HepG2 (cell line): ENCODE measurements around the gene FFAR4. TPM values are rescaled to one million over a fixed set of nuclear protein-coding genes. Genes with fewer than 3 reads are reported as not detected.
A peak's percentile ranks its signal among the peaks of the same experiment; 100 is the strongest.

ENCODE experiments used
- ATAC-seq: fragments of 200-7000 bp; cut with Tn5 transposase; 3 replicates; pipeline ENCODE4 v1.9.1; 2020; ENCODE audit warnings: mild to moderate bottlenecking, moderate library complexity
- BruUV-seq: library from RNA; stranded (reverse); fragments of 400-500 nt; replicated peaks from 2 replicates; lab custom pipeline; 2021; lab: Mats Ljungman, UMichigan
- CTCF ChIA-PET: fragments of 300-600 bp; formaldehyde crosslinking; extraction: SDS; loops from one replicate; lab custom pipeline; 2021; ENCODE audit warnings: low total read pairs, inconsistent platforms, low intra/inter-chr PET ratio; lab: Yijun Ruan, JAX
- POLR2A ChIA-PET: fragments of 350-600 bp; sonication (Branson Sonifier 250); formaldehyde crosslinking; loops from one replicate; lab custom pipeline; 2020; ENCODE audit warnings: antibody characterized with exemption, inconsistent platforms; lab: Yijun Ruan, JAX
- DNase-seq: peaks from one replicate; pipeline ENCODE4 v3.0.0-alpha.2; 2015; ENCODE audit warnings: low spot score
- FAIRE-seq: peaks from 3 replicates; lab custom pipeline; 2011; peaks lifted over from hg19 to GRCh38; lab: Jason Lieb, UNC
- H2AFZ ChIP-seq: one replicate; pipeline ENCODE4 v1.6.1; 2011; ENCODE audit warnings: low read length, inconsistent platforms
- H3K27ac ChIP-seq: fragments of 300-600 bp; 3 replicates; pipeline ENCODE4 v1.8.0; 2011; ENCODE audit warnings: mixed run types, mild to moderate bottlenecking, mixed read lengths, low read length, inconsistent platforms; ENCODE audit not compliant: insufficient read depth; ENCODE audit errors: extremely low read length
- H3K27me3 ChIP-seq, 2 experiments: fragments of 200-600 bp in 1 of 2; 2 replicates in 1 of 2; 3 replicates in 1 of 2; pipeline versions ENCODE4 v1.6.0 to v1.8.0; 2011; ENCODE audit warnings: low read length in 2 of 2, mild to moderate bottlenecking in 2 of 2, moderate library complexity in 2 of 2, inconsistent platforms in 1 of 2; ENCODE audit not compliant: insufficient read depth in 2 of 2, control insufficient read depth in 1 of 2
- H3K36me3 ChIP-seq, 2 experiments: fragments of 200-600 bp in 1 of 2; replicated peaks in 1 of 2; 2 replicates in 1 of 2; 3 replicates in 1 of 2; pipeline versions ENCODE4 v1.5.1 to v1.8.0; 2011; ENCODE audit warnings: low read length in 2 of 2, inconsistent platforms in 1 of 2; ENCODE audit not compliant: insufficient read depth in 2 of 2, control insufficient read depth in 1 of 2
- H3K4me1 ChIP-seq: 2 replicates; pipeline ENCODE4 v1.5.1; 2012; ENCODE audit warnings: low read length, inconsistent platforms; ENCODE audit not compliant: insufficient read depth
- H3K4me2 ChIP-seq: 2 replicates; pipeline ENCODE4 v1.6.0; 2011; ENCODE audit warnings: low read depth, low read length, inconsistent platforms
- H3K4me3 ChIP-seq, 3 experiments: fragments of 200-600 bp in 1 of 3; sonication (generic), shearing (Covaris generic) in 1 of 3; replicated peaks in 1 of 3; 2 replicates each; pipeline ENCODE4 v1.5.1; 2011 to 2016; ENCODE audit warnings: low read length in 3 of 3, inconsistent platforms in 2 of 3, low read depth in 2 of 3, mild to moderate bottlenecking in 2 of 3, control low read depth in 1 of 3, mixed read lengths in 1 of 3; ENCODE audit not compliant: insufficient read depth in 1 of 3
- H3K79me2 ChIP-seq: one replicate; pipeline ENCODE4 v1.6.1; 2011; ENCODE audit warnings: low read length, inconsistent platforms; ENCODE audit not compliant: insufficient read depth
- H3K9ac ChIP-seq: 2 replicates; pipeline ENCODE4 v1.6.0; 2011; ENCODE audit warnings: mild to moderate bottlenecking, low read depth, low read length, inconsistent platforms; ENCODE audit not compliant: insufficient read depth
- H3K9me3 ChIP-seq: 2 replicates; pipeline ENCODE4 v1.5.1; 2012; ENCODE audit warnings: mild to moderate bottlenecking, low read length
- H4K20me1 ChIP-seq: 2 replicates; pipeline ENCODE4 v1.6.0; 2011; ENCODE audit warnings: inconsistent platforms, mild to moderate bottlenecking, low read length, moderate library complexity; ENCODE audit not compliant: insufficient read depth
- AGO1 ChIP-seq: fragments of 200-400 bp; formaldehyde crosslinking; IDR thresholded peaks from 2 replicates; pipeline ENCODE4 v1.6.1; 2017; ENCODE audit warnings: mild to moderate bottlenecking, low read depth, low read length, moderate library complexity; ENCODE audit not compliant: poor library complexity, severe bottlenecking
- CREB1 ChIP-seq, 2 experiments: fragments of 450-650 bp in 1 of 2; IDR thresholded peaks; 2 replicates each; pipeline ENCODE4 v1.6.1; 2016 to 2017; ENCODE audit warnings: control low read depth in 1 of 2, mild to moderate bottlenecking in 1 of 2, missing compliant biosample characterization in 1 of 2, missing genetic modification characterization in 1 of 2
- GPN1 ChIP-seq: sonication (generic); formaldehyde crosslinking; IDR thresholded peaks from 2 replicates; pipeline ENCODE4 v1.5.1; 2020; ENCODE audit warnings: missing genetic modification reagents, borderline replicate concordance
- NFE2L2 ChIP-seq: fragments of 150-350 bp; IDR thresholded peaks from 2 replicates; pipeline ENCODE4 v1.6.1; 2014; ENCODE audit warnings: low read length
- NFIC ChIP-seq: IDR thresholded peaks from 2 replicates; pipeline ENCODE4 v1.6.1; 2012; ENCODE audit warnings: mild to moderate bottlenecking, low read length, inconsistent platforms
- SMAD9 ChIP-seq: sonication (generic); formaldehyde crosslinking; IDR thresholded peaks from 2 replicates; pipeline ENCODE4 v1.5.1; 2020; ENCODE audit warnings: mild to moderate bottlenecking, missing genetic modification reagents
- SOX6 ChIP-seq, 2 experiments: fragments of 450-650 bp in 1 of 2; sonication (generic) in 1 of 2; formaldehyde crosslinking in 1 of 2; IDR thresholded peaks; 2 replicates each; pipeline versions ENCODE4 v1.4.0 to v1.6.1; 2017 to 2020; ENCODE audit warnings: antibody characterized with exemption in 1 of 2, mild to moderate bottlenecking in 1 of 2, missing genetic modification reagents in 1 of 2
- U2AF2 ChIP-seq: fragments of 200-400 bp; formaldehyde crosslinking; IDR thresholded peaks from 2 replicates; pipeline ENCODE4 v1.6.1; 2017; ENCODE audit warnings: low read depth, mild to moderate bottlenecking, low read length
- ZNF766 ChIP-seq: sonication (generic); formaldehyde crosslinking; IDR thresholded peaks from 2 replicates; pipeline ENCODE4 v1.5.0; 2020; ENCODE audit warnings: missing genetic modification reagents, borderline replicate concordance
- ZSCAN30 ChIP-seq: sonication (generic); formaldehyde crosslinking; IDR thresholded peaks from 2 replicates; pipeline ENCODE4 v1.5.0; 2020; ENCODE audit warnings: mild to moderate bottlenecking, missing genetic modification reagents
- ZZZ3 ChIP-seq: sonication (generic); formaldehyde crosslinking; IDR thresholded peaks from 2 replicates; pipeline ENCODE4 v1.4.0; 2020; ENCODE audit warnings: missing genetic modification reagents, mild to moderate bottlenecking, borderline replicate concordance
- WGBS: methylation state at CpG from one replicate; pipeline ENCODE4 v1.1.6; 2017; ENCODE audit warnings: low lambda C conversion rate; 5-methylcytosine and 5-hydroxymethylcytosine counted together
- in situ Hi-C: cut with HindIII; loops from 2 replicates; pipeline ENCODE4 v1.10.0; 2017; ENCODE audit warnings: low pct_unique_long_range_greater_than_20kb; ENCODE audit not compliant: extremely low pct_ligation_motif_present
- intact Hi-C: fragments of 100-400 bp; cut with micrococcal nuclease; formaldehyde crosslinking; loops from one replicate; pipeline ENCODE4 v1.10.0; 2022; ENCODE audit not compliant: unreplicated experiment
- polyA plus RNA-seq, 8 experiments: library from polyadenylated mRNA; depleted of rRNA in 3 of 8; stranded (reverse) in 7 of 8; unstranded in 1 of 8; fragments of >200 nt; fragmentation: Illumina TruSeq in 4 of 8; extraction: Trizol in 4 of 8; gene quantifications; 2 replicates each; pipeline versions ENCODE4 v1.2.1 to v1.2.3, GENCODE V29; 2011 to 2016; ENCODE audit warnings: low read depth in 4 of 8, missing spikeins in 1 of 8, mixed read lengths in 1 of 8; ENCODE audit not compliant: insufficient read depth in 1 of 8
- total RNA-seq, 5 experiments: library from RNA; depleted of rRNA; stranded (reverse); fragments of >200 nt; fragmentation: Illumina TruSeq; extraction: Trizol; gene quantifications; 2 replicates each; pipeline ENCODE4 v1.2.3, GENCODE V29; 2016; ENCODE audit warnings: low read depth in 1 of 5
- TF ChIP-seq, protein P1 (sequence below): sonication (generic); formaldehyde crosslinking; IDR thresholded peaks from 2 replicates; pipeline ENCODE4 v1.5.1; 2020; ENCODE audit warnings: mild to moderate bottlenecking, missing genetic modification reagents

FFAR4 gene
- total and polyA plus RNA-seq, 2 of the 13 experiments (the other 11 are each of a cell fraction or from before 2014, with no cell fraction given): 0.09 TPM; not detected in 1

GRCh38 chr10:93553482-93554315 lies 12.8 kb upstream of the FFAR4 start:
- DNase-seq: no peak
- Histone ChIP-seq H3K4me3 (no peak overlapping the region), H4K20me1 (no peaks in the 10 kb centered on the region), H3K9me3 (no peaks in the 10 kb centered on the region), H3K4me1 (peaks cover 37% of the 10 kb centered on the region), H3K79me2 (no peaks in the 10 kb centered on the region), H3K4me2 (peak overlapping the region; percentile 58), H3K36me3 (no peaks in the 10 kb centered on the region), H3K27me3 (no peaks in the 10 kb centered on the region; a peak in 1 of 5 replicates), H3K9ac (no peak overlapping the region), H2AFZ (peak overlapping the region; percentile 88), H3K27ac (no peak overlapping the region)
- no TSS peak for BruUV-seq
- 22% methylated on average over 5 of the region's 8 CpGs for WGBS
- ATAC-seq: peak; percentile 67
- no peak for TF ChIP-seq ZZZ3 (CRISPR knock-in tag)
- TF ChIP-seq SOX6 (IDR thresholded peaks at IDR 0.05): no peak
- 0 out of 2 replicates have a peak, but pooled peaks have one; percentile 9 for TF ChIP-seq SOX6 (CRISPR knock-in tag; IDR thresholded peaks at IDR 0.05)
- no peak for FAIRE-seq
- POLR2A ChIA-PET: interaction anchor here (1.3 to 1.9 kb wide), 2 partner anchors 37 to 127 kb away, joined by 7 to 11 read pairs; no protein-coding TSS in a partner anchor
- in situ Hi-C loops: loop anchor here (5.0 kb wide), 1 partner anchor 129 kb away; no protein-coding TSS in a partner anchor
- intact Hi-C loops: loop anchor here (1.0 to 10.0 kb wide), 2 partner anchors 127 to 261 kb away; no protein-coding TSS in a partner anchor
- CTCF ChIA-PET: interaction anchor here (3.4 kb wide), 1 partner anchor 127 kb away, joined by 42 read pairs; no protein-coding TSS in a partner anchor

DNA sequence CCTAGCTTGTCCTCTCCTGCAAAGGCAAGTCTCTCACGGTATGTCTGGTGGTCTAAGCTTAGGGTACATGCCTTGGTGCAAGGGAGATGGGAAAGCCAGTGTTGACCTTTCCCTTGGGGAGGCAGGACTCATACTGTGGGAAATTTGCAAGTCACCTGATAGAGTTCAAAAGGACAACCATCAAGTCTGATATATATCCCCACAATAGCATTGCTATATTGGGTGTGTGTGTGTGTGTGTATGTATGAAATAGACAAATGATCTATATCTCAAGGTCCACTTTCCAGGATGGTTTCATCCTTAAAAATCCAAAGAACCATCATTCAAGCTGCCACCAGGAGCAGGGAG lies 12.2 kb upstream of the FFAR4 start:
- DNase-seq: no peak
- Histone ChIP-seq H3K4me3 (no peak overlapping the region), H2AFZ (peak overlapping the region; percentile 88), H3K4me1 (peaks cover 37% of the 10 kb centered on the region)
- FAIRE-seq: no peak
- ATAC-seq: no peak
- 0 out of 2 replicates have a peak, but pooled peaks have one; percentile 47 for TF ChIP-seq ZSCAN30
- peak; percentile 19; the same call in 1 of the 2 replicates for TF ChIP-seq NFE2L2
- TF ChIP-seq, protein P1, sequence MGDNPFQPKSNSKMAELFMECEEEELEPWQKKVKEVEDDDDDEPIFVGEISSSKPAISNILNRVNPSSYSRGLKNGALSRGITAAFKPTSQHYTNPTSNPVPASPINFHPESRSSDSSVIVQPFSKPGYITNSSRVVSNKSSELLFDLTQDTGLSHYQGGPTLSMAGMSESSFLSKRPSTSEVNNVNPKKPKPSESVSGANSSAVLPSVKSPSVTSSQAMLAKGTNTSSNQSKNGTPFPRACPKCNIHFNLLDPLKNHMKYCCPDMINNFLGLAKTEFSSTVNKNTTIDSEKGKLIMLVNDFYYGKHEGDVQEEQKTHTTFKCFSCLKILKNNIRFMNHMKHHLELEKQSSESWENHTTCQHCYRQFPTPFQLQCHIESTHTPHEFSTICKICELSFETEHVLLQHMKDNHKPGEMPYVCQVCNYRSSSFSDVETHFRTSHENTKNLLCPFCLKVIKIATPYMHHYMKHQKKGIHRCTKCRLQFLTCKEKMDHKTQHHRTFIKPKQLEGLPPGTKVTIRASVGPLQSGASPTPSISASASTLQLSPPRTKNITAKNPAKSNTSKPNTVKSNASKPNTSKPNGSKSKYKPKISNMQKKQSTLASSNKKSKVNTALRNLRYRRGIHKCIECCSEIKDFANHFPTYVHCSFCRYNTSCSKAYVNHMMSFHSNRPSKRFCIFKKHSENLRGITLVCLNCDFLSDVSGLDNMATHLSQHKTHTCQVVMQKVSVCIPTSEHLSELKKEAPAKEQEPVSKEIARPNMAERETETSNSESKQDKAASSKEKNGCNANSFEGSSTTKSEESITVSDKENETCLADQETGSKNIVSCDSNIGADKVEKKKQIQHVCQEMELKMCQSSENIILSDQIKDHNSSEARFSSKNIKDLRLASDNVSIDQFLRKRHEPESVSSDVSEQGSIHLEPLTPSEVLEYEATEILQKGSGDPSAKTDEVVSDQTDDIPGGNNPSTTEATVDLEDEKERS: no peak
- TF ChIP-seq NFIC: no peak
- TF ChIP-seq AGO1: no peak
- TF ChIP-seq CREB1 (IDR thresholded peaks at IDR 0.05): no peak
- TF ChIP-seq CREB1 (CRISPR knock-in tag; IDR thresholded peaks at IDR 0.05): no peak
- TF ChIP-seq U2AF2: no peak
- no peak for TF ChIP-seq GPN1 (CRISPR knock-in tag)
- no peak for TF ChIP-seq ZNF766
- TF ChIP-seq SMAD9 (CRISPR knock-in tag): no peak
- TF ChIP-seq, all 625 proteins: peak for 2
- POLR2A ChIA-PET: interaction anchor here (1.3 to 1.9 kb wide), 3 partner anchors 36 to 148 kb away, joined by 4 to 11 read pairs (median 7); partner anchors contain the start of gene FRA10AC1
- H3K79me2 ChIP-seq: no peaks in the 10 kb centered on the region
- no TSS peak for BruUV-seq
- intact Hi-C loops (loop anchor here (1.0 to 10.0 kb wide), 2 partner anchors 126 to 261 kb away; no protein-coding TSS in a partner anchor), in situ Hi-C loops (loop anchor here (5.0 kb wide), 1 partner anchor 128 kb away; no protein-coding TSS in a partner anchor)
- WGBS: 0% methylated on average over 1 of the region's 1 CpG
- no peak overlapping the region for H3K27ac ChIP-seq
- no peaks in the 10 kb centered on the region for H3K36me3 ChIP-seq
- H3K9ac ChIP-seq: no peak overlapping the region
- no peaks in the 10 kb centered on the region for H4K20me1 ChIP-seq
- CTCF ChIA-PET: interaction anchor here (1.3 to 3.4 kb wide), 2 partner anchors 126 to 262 kb away, joined by 5 to 42 read pairs; no protein-coding TSS in a partner anchor
- no peaks in the 10 kb centered on the region for H3K9me3 ChIP-seq
- H3K27me3 ChIP-seq: no peaks in the 10 kb centered on the region; a peak in 1 of 5 replicates
- peak overlapping the region; percentile 58 for H3K4me2 ChIP-seq
